NCI-H526 treated with DMSO at 0.1 percent for 48 hours (cell line): ENCODE data around the gene SOX3.

Experiments
- DNase-seq: peaks from one replicate; lab custom pipeline; 2025; lab: John Stamatoyannopoulos, UW

SOX3 gene

DNA sequence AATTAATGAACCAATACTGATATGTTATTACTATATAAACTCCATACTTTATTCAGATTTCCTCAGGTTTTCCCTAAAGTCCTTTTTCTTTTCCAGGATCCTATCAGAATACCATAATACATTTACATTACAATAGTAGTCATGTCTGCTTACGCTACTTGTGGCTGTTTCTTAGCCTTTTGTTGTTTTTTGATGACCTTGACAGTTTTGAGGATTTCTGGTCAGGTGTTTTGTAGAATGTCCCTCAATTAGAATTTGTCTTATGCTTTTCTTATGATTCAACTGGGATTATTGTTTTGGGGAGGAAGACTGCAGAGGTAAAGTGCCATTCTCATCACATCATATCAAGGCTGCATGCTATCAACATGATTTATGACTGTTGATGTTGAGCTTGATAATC lies 9.1 kb downstream of the SOX3 start:
- no peak for DNase-seq

DNA sequence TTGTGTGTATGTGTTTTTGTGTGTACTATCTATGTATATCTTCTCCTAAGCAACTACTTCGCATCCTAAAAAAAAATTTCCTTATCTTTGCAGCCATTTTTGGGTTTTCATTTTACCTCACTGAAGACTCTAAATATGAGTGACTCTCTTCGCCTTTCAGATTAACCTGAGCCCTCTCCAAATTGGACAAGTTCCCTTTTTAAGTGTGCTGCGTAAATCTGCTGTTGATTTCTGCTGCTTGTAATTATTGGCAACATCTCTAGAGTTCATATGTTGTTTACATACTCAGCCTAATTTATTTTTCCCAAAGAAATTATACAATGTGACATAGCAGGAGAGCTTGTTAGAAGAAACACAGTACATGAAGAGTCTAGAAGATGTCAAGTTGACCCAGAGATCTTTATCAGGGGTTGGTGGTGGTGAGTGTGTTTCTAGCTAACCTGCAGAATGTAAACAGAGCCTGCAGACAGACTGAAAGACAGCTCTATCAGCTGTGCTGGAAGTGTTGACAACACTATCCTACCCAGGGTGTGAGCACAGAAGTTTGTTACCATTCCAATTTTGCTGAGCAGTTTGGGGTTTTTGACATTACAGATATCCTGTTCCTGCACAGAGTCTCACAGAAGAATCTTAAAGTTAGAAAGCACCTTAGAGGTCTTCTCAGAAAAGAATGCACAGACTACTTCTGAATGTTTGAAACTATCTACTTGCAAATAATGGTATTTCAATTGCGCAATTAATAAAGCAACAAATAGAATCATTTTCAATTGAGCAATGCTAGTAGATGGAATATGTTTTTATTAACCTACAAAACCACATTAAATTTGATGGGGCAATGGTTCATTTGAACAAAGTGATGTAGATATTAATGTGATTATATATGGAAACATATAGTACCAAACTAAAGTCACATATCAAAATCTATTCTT lies 12.5 kb downstream of the SOX3 start:
- DNase-seq, result no peak

DNA sequence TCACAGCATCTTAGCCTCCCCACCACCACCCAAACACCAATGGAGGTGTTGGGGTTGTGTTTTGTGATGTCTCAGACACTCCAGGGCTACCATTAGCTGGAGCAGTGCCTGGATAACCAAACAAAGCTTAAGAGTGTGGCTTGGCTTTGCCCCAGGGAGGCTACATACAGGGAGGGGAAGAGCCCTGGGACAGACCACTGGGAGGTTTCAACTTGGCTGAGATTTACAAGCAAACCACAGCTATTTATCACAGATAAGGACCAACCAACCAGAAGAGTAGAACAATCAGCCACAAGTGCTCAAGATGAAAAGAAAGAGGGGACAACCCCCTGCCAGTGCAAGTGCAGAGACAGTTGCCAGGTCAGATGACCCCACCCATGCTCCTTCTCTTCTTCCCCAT lies 24.1 kb downstream of the SOX3 start:
- no peak for DNase-seq

GRCh38 chrX:140477987-140478386 lies 26.9 kb downstream of the SOX3 start:
- DNase-seq, result no peak

DNA sequence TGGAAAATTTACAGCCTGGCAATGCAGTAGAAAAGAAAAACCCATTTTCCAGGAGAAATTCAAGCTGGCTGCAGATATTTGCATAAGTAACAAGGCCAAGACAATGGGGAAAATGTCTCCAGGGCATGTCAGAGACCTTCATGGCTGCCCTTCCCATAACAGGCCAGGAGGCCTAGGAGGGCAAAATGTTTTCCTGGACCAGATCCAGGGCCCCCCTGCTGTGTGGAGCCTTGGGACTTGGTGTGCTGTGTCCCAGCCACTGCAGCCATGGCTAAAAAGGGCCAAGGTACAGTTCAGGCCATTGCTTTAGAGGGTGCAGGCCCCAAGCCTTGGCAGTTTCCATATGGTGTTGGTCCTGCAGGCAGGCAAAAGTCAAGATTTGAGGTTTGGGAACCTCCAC lies 29.8 kb downstream of the SOX3 start:
- no peak for DNase-seq

- DNase-seq, result no peak
Observed at GRCh38 chrX:140467211-140467610, 37.7 kb downstream of the SOX3 start.
